Measurements from ENCODE around the gene HES6.
A peak's percentile ranks its signal among the peaks of the same experiment; 100 is the strongest.

Gene HES6

GRCh38 chr2:238238766-238239542 lies 884 bp downstream of the HES6 start:
- Histone ChIP-seq H3K4me3 (ENCODE audit: low read length, poor library complexity, severe bottlenecking) (peak overlapping the region; percentile 43), H3K9ac (ENCODE audit: low read depth, low read length, poor library complexity, severe bottlenecking) (no peak overlapping the region), H3K4me2 (ENCODE audit: low read depth, low read length, poor library complexity, severe bottlenecking) (peak overlapping the region; percentile 53), H3K4me1 (ENCODE audit: insufficient read depth, low read length, poor library complexity, severe bottlenecking) (peaks cover 22% of the 10 kb centered on the region), H4K20me1 (ENCODE audit: insufficient read depth, low read length, poor library complexity, severe bottlenecking) (no peaks in the 10 kb centered on the region), H3F3A (ENCODE audit: low read depth) (no peaks in the 10 kb centered on the region), H3K9me3 (ENCODE audit: insufficient read depth, low read depth, low read length) (no peaks in the 10 kb centered on the region), H2AFZ (ENCODE audit: low read length) (no peak overlapping the region), H3K9me2 (replicated peaks; ENCODE audit: low read depth, low read length) (no peaks in the 10 kb centered on the region), H3K27me3 (ENCODE audit: insufficient read depth, low read length, poor library complexity, severe bottlenecking) (no peaks in the 10 kb centered on the region), H3K79me2 (ENCODE audit: insufficient read depth, low read length) (no peaks in the 10 kb centered on the region), H3K36me3 (ENCODE audit: insufficient read depth, low read length) (no peaks in the 10 kb centered on the region)
- peak; percentile 47 for TF ChIP-seq CTCF (conservative IDR thresholded peaks at IDR 0.05; ENCODE audit: low read length)
- TF ChIP-seq EZH2phosphoT487 (IDR thresholded peaks at IDR 0.05; ENCODE audit: borderline replicate concordance) = no peak

- Histone ChIP-seq H3K4me1 (ENCODE audit: insufficient read depth, low read length, poor library complexity, severe bottlenecking) (peaks cover 22% of the 10 kb centered on the region), H4K20me1 (ENCODE audit: insufficient read depth, low read length, poor library complexity, severe bottlenecking) (no peaks in the 10 kb centered on the region), H3K4me3 (ENCODE audit: low read length, poor library complexity, severe bottlenecking) (no peak overlapping the region), H3K9me3 (ENCODE audit: insufficient read depth, low read depth, low read length) (no peaks in the 10 kb centered on the region), H3K9me2 (replicated peaks; ENCODE audit: low read depth, low read length) (no peaks in the 10 kb centered on the region), H3K79me2 (ENCODE audit: insufficient read depth, low read length) (no peaks in the 10 kb centered on the region), H3K36me3 (ENCODE audit: insufficient read depth, low read length) (no peaks in the 10 kb centered on the region), H3K27me3 (ENCODE audit: insufficient read depth, low read length, poor library complexity, severe bottlenecking) (no peaks in the 10 kb centered on the region), H3F3A (ENCODE audit: low read depth) (no peaks in the 10 kb centered on the region), H2AFZ (ENCODE audit: low read length) (no peak overlapping the region), H3K4me2 (ENCODE audit: low read depth, low read length, poor library complexity, severe bottlenecking) (peak overlapping the region; percentile 53), H3K9ac (ENCODE audit: low read depth, low read length, poor library complexity, severe bottlenecking) (no peak overlapping the region)
- TF ChIP-seq CTCF (conservative IDR thresholded peaks at IDR 0.05; ENCODE audit: low read length) = no peak
- TF ChIP-seq EZH2phosphoT487 (IDR thresholded peaks at IDR 0.05; ENCODE audit: borderline replicate concordance) = no peak
Measured at GRCh38 chr2:238238311-238238765, 1.5 kb downstream of the HES6 start.

- Histone ChIP-seq H4K20me1 (ENCODE audit: insufficient read depth, low read length, poor library complexity, severe bottlenecking) (no peaks in the 10 kb centered on the region), H2AFZ (ENCODE audit: low read length) (no peak overlapping the region), H3K9ac (ENCODE audit: low read depth, low read length, poor library complexity, severe bottlenecking) (no peak overlapping the region), H3K4me1 (ENCODE audit: insufficient read depth, low read length, poor library complexity, severe bottlenecking) (peaks cover 16% of the 10 kb centered on the region), H3K27me3 (ENCODE audit: insufficient read depth, low read length, poor library complexity, severe bottlenecking) (no peaks in the 10 kb centered on the region), H3K4me2 (ENCODE audit: low read depth, low read length, poor library complexity, severe bottlenecking) (peak overlapping the region; percentile 53), H3K4me3 (ENCODE audit: low read length, poor library complexity, severe bottlenecking) (no peak overlapping the region), H3F3A (ENCODE audit: low read depth) (no peaks in the 10 kb centered on the region), H3K9me3 (ENCODE audit: insufficient read depth, low read depth, low read length) (no peaks in the 10 kb centered on the region), H3K9me2 (replicated peaks; ENCODE audit: low read depth, low read length) (no peaks in the 10 kb centered on the region), H3K79me2 (ENCODE audit: insufficient read depth, low read length) (no peaks in the 10 kb centered on the region), H3K36me3 (ENCODE audit: insufficient read depth, low read length) (no peaks in the 10 kb centered on the region)
- no peak for TF ChIP-seq CTCF (conservative IDR thresholded peaks at IDR 0.05; ENCODE audit: low read length)
- TF ChIP-seq EZH2phosphoT487 (IDR thresholded peaks at IDR 0.05; ENCODE audit: borderline replicate concordance) = no peak
Measured at GRCh38 chr2:238237431-238238135, 2.3 kb downstream of the HES6 start.

Measured in Loucy (cell line).